ENCODE measurements around the gene ACTR1A.

DNA sequence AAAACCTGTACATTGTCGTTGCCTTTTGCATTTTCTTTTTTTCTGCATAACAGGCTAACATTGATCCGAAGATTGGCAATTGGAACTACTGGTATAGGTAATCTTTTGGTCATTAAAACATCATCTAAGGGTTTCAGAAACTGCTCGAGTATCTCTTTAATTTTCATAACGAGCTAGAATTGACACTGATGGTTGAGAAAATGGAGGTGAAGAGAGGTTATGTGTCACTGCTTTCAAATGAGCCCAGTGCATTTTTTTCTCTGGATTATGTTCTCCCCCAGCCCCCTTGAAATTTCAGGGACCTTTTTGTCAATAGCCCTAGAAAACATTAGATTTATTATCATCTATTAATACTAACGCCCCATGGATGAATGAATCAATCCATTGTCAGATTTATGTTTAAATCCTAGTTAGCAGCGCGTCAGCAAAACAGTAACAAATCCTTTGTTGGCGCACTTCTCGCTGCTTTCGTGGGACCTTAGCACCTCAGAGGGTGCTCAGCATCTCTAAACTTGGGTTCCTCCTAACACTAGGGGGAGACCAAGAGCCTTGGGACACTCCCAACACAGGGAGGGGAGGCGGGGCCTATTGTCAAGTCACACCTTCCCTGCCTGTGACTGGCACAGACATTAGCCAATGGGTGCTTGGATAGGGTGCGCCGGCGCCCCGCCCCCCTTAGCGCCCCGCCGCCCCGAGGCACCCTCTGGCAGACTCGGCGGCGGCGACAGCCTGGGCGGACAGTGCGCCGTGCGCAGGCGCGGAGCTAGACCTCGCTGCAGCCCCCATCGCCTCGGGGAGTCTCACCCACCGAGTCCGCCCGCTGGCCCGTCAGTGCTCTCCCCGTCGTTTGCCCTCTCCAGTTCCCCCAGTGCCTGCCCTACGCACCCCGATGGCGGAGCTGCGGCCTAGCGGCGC, 1.0 kb upstream of the ACTR1A start, which contains the start of gene SUFU:
- TF ChIP-seq, protein P1, sequence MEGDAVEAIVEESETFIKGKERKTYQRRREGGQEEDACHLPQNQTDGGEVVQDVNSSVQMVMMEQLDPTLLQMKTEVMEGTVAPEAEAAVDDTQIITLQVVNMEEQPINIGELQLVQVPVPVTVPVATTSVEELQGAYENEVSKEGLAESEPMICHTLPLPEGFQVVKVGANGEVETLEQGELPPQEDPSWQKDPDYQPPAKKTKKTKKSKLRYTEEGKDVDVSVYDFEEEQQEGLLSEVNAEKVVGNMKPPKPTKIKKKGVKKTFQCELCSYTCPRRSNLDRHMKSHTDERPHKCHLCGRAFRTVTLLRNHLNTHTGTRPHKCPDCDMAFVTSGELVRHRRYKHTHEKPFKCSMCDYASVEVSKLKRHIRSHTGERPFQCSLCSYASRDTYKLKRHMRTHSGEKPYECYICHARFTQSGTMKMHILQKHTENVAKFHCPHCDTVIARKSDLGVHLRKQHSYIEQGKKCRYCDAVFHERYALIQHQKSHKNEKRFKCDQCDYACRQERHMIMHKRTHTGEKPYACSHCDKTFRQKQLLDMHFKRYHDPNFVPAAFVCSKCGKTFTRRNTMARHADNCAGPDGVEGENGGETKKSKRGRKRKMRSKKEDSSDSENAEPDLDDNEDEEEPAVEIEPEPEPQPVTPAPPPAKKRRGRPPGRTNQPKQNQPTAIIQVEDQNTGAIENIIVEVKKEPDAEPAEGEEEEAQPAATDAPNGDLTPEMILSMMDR (IDR thresholded peaks at IDR 0.05) = peak; percentile 98
- TF ChIP-seq, protein P2, sequence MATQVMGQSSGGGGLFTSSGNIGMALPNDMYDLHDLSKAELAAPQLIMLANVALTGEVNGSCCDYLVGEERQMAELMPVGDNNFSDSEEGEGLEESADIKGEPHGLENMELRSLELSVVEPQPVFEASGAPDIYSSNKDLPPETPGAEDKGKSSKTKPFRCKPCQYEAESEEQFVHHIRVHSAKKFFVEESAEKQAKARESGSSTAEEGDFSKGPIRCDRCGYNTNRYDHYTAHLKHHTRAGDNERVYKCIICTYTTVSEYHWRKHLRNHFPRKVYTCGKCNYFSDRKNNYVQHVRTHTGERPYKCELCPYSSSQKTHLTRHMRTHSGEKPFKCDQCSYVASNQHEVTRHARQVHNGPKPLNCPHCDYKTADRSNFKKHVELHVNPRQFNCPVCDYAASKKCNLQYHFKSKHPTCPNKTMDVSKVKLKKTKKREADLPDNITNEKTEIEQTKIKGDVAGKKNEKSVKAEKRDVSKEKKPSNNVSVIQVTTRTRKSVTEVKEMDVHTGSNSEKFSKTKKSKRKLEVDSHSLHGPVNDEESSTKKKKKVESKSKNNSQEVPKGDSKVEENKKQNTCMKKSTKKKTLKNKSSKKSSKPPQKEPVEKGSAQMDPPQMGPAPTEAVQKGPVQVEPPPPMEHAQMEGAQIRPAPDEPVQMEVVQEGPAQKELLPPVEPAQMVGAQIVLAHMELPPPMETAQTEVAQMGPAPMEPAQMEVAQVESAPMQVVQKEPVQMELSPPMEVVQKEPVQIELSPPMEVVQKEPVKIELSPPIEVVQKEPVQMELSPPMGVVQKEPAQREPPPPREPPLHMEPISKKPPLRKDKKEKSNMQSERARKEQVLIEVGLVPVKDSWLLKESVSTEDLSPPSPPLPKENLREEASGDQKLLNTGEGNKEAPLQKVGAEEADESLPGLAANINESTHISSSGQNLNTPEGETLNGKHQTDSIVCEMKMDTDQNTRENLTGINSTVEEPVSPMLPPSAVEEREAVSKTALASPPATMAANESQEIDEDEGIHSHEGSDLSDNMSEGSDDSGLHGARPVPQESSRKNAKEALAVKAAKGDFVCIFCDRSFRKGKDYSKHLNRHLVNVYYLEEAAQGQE (IDR thresholded peaks at IDR 0.05; ENCODE audit: insufficient read depth in 1 of 2, low read depth in 2 of 2, low read length in 1 of 2) = no peak
- peak; percentile 67; the same call in 1 of the 2 replicates for TF ChIP-seq SIN3A (IDR thresholded peaks at IDR 0.05; ENCODE audit: borderline replicate concordance, insufficient read depth, low read depth, low read length)
- peak; percentile 65; the same call in 1 of the 2 replicates for TF ChIP-seq POLR2AphosphoS5 (IDR thresholded peaks at IDR 0.05; ENCODE audit: low read depth, low read length)
- no peak for TF ChIP-seq TCF7L2 (IDR thresholded peaks at IDR 0.05; ENCODE audit: low read depth, low read length)

Measured in Panc1 (cell line).